Panc1 (cell line): Measurements from ENCODE around the gene LDLRAD4. TPM values are rescaled to one million over a fixed set of nuclear protein-coding genes. Genes with fewer than 3 reads are reported as not detected.

Experiments
- ATAC-seq: fragments of 200-7000 bp; cut with Tn5 transposase; 2 replicates; pipeline ENCODE4 v1.9.1; 2020; ENCODE audit warnings: mild to moderate bottlenecking, moderate library complexity
- BruUV-seq: library from RNA; stranded (reverse); fragments of 400-500 nt; replicated peaks from 2 replicates; lab custom pipeline; 2021; lab: Mats Ljungman, UMichigan
- CTCF ChIA-PET: fragments of 300-600 bp; sonication (Branson Sonifier 250); formaldehyde crosslinking; loops from one replicate; lab custom pipeline; 2022; ENCODE audit warnings: antibody characterized with exemption; lab: Charles Lee
- POLR2A ChIA-PET: fragments of 300-600 bp; sonication (Branson Sonifier 250); formaldehyde crosslinking; loops from one replicate; lab custom pipeline; 2022; ENCODE audit warnings: antibody characterized with exemption; lab: Charles Lee
- DNase-seq: peaks from one replicate; pipeline ENCODE4 v3.0.0-alpha.2; 2010; ENCODE audit warnings: low read depth, low spot score
- H3K27ac ChIP-seq: 2 replicates; pipeline ENCODE4 v1.5.1; 2011; ENCODE audit warnings: mild to moderate bottlenecking, low read length, inconsistent platforms
- H3K27me3 ChIP-seq: fragments of 200-500 bp; sonication (Bioruptor generic); 2 replicates; pipeline ENCODE4 v1.6.0; 2014; ENCODE audit warnings: low read length, inconsistent platforms; ENCODE audit not compliant: control insufficient read depth, insufficient read depth
- H3K36me3 ChIP-seq: fragments of 200-500 bp; sonication (Bioruptor generic); 2 replicates; pipeline ENCODE4 v1.5.1; 2014; ENCODE audit warnings: inconsistent platforms, mild to moderate bottlenecking, low read length, moderate library complexity; ENCODE audit not compliant: control insufficient read depth, insufficient read depth
- H3K4me1 ChIP-seq: 2 replicates; pipeline ENCODE4 v1.5.1; 2011; ENCODE audit warnings: inconsistent platforms, mild to moderate bottlenecking, low read length, moderate library complexity; ENCODE audit not compliant: control insufficient read depth, insufficient read depth
- H3K4me3 ChIP-seq, 2 experiments: 2 replicates each; pipeline ENCODE4 v1.5.1; 2011 to 2012; ENCODE audit warnings: low read depth in 2 of 2, low read length in 2 of 2, mild to moderate bottlenecking in 2 of 2, inconsistent platforms in 1 of 2, moderate library complexity in 1 of 2
- H3K9me3 ChIP-seq: fragments of 200-500 bp; sonication (Bioruptor generic); 2 replicates; pipeline ENCODE4 v1.5.1; 2014; ENCODE audit warnings: low read depth, mild to moderate bottlenecking, inconsistent platforms, low read length, moderate library complexity; ENCODE audit not compliant: control insufficient read depth, insufficient read depth
- POLR2AphosphoS5 ChIP-seq: IDR thresholded peaks from 2 replicates; pipeline ENCODE4 v1.6.1; 2012; ENCODE audit warnings: mild to moderate bottlenecking, low read depth, low read length, moderate library complexity
- SIN3A ChIP-seq: IDR thresholded peaks from 2 replicates; pipeline ENCODE4 v1.6.1; 2012; ENCODE audit warnings: low read depth, mild to moderate bottlenecking, low read length, moderate library complexity, borderline replicate concordance; ENCODE audit not compliant: insufficient read depth
- TCF7L2 ChIP-seq: IDR thresholded peaks from 2 replicates; pipeline ENCODE4 v1.6.1; 2011; ENCODE audit warnings: mild to moderate bottlenecking, low read depth, low read length, inconsistent platforms
- in situ Hi-C: cut with HindIII; loops from 2 replicates; pipeline ENCODE4 v1.10.0; 2016; ENCODE audit warnings: low sequenced_read_pairs, low pct_unique_long_range_greater_than_20kb
- intact Hi-C: fragments of 100-400 bp; cut with micrococcal nuclease; formaldehyde crosslinking; loops from one replicate; pipeline ENCODE4 v1.10.0; 2022; ENCODE audit not compliant: unreplicated experiment
- total RNA-seq: library from RNA; stranded (reverse); gene quantifications from one replicate; pipeline ENCODE4 v1.2.1, GENCODE V29; 2021; ENCODE audit not compliant: unreplicated experiment
- TF ChIP-seq, protein P1 (sequence below), 2 experiments: IDR thresholded peaks; 2 replicates each; pipeline ENCODE4 v1.6.1; 2011 to 2012; ENCODE audit warnings: low read depth in 2 of 2, control low read depth in 1 of 2, low read length in 1 of 2, mild to moderate bottlenecking in 1 of 2, moderate library complexity in 1 of 2; ENCODE audit not compliant: insufficient read depth in 1 of 2
- TF ChIP-seq, protein P2 (sequence below): fragments of 450-650 bp; IDR thresholded peaks from 2 replicates; pipeline ENCODE4 v1.5.1; 2017; ENCODE audit warnings: mild to moderate bottlenecking

The LDLRAD4 gene
- total RNA-seq, 1 experiment from 2014 or later = 0.28 TPM

DNA sequence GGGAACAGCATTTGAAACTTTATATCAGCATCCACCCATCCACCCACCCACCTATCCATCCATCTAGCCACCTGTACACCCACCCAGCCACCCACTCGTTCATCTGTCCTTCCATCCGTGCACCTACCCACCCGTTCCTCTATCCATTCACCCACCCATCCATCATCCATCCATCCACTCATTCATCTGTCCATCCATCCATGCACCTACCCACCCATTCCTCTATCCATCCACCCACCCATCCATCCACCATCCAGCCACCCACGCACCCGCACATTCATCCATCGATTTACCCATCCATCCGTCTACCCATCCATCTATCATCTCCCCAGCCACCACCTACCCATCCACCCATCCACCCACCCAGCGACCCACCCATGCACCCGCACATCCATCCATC, 24.8 kb downstream of the LDLRAD4 start:
- DNase-seq (no peak), ATAC-seq (no peak)
- in situ Hi-C loops = no loop called here
- no peaks in the 10 kb centered on the region for H3K4me1 ChIP-seq
- TF ChIP-seq, protein P1, sequence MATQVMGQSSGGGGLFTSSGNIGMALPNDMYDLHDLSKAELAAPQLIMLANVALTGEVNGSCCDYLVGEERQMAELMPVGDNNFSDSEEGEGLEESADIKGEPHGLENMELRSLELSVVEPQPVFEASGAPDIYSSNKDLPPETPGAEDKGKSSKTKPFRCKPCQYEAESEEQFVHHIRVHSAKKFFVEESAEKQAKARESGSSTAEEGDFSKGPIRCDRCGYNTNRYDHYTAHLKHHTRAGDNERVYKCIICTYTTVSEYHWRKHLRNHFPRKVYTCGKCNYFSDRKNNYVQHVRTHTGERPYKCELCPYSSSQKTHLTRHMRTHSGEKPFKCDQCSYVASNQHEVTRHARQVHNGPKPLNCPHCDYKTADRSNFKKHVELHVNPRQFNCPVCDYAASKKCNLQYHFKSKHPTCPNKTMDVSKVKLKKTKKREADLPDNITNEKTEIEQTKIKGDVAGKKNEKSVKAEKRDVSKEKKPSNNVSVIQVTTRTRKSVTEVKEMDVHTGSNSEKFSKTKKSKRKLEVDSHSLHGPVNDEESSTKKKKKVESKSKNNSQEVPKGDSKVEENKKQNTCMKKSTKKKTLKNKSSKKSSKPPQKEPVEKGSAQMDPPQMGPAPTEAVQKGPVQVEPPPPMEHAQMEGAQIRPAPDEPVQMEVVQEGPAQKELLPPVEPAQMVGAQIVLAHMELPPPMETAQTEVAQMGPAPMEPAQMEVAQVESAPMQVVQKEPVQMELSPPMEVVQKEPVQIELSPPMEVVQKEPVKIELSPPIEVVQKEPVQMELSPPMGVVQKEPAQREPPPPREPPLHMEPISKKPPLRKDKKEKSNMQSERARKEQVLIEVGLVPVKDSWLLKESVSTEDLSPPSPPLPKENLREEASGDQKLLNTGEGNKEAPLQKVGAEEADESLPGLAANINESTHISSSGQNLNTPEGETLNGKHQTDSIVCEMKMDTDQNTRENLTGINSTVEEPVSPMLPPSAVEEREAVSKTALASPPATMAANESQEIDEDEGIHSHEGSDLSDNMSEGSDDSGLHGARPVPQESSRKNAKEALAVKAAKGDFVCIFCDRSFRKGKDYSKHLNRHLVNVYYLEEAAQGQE (IDR thresholded peaks at IDR 0.05; ENCODE audit: insufficient read depth in 1 of 2, low read depth in 2 of 2, low read length in 1 of 2) = no peak
- TF ChIP-seq, protein P2, sequence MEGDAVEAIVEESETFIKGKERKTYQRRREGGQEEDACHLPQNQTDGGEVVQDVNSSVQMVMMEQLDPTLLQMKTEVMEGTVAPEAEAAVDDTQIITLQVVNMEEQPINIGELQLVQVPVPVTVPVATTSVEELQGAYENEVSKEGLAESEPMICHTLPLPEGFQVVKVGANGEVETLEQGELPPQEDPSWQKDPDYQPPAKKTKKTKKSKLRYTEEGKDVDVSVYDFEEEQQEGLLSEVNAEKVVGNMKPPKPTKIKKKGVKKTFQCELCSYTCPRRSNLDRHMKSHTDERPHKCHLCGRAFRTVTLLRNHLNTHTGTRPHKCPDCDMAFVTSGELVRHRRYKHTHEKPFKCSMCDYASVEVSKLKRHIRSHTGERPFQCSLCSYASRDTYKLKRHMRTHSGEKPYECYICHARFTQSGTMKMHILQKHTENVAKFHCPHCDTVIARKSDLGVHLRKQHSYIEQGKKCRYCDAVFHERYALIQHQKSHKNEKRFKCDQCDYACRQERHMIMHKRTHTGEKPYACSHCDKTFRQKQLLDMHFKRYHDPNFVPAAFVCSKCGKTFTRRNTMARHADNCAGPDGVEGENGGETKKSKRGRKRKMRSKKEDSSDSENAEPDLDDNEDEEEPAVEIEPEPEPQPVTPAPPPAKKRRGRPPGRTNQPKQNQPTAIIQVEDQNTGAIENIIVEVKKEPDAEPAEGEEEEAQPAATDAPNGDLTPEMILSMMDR = no peak
- TF ChIP-seq SIN3A = no peak
- TF ChIP-seq TCF7L2 = no peak
- no peak for TF ChIP-seq POLR2AphosphoS5
- no TSS peak for BruUV-seq
- intact Hi-C loops = no loop called here
- no peak overlapping the region for H3K27ac ChIP-seq
- ChIA-PET CTCF (no interaction called here), POLR2A (no interaction called here)
- no peaks in the 10 kb centered on the region; the same call in 1 of the 2 replicates for H3K27me3 ChIP-seq
- H3K9me3 ChIP-seq = no peaks in the 10 kb centered on the region
- H3K36me3 ChIP-seq = no peaks in the 10 kb centered on the region
- no peak overlapping the region for H3K4me3 ChIP-seq

DNA sequence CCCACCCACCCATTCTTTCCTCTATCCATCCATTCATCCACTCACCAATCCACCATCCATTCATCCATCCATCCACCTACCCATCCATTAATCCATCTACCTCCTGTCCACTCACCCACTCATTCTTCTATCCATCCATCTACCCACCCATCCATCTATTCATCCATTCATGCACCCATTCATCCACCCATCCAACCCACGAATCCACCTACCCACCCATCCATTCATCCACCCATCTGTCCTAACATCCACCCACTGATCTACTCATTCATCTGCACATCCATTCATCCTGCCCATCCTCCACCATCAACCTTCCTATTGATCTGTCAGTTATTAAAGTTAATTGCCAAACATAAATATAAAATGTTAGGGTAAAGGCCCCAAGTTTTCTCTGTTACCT, 25.6 kb downstream of the LDLRAD4 start:
- Histone ChIP-seq H3K27ac (no peak overlapping the region), H3K4me3 (no peak overlapping the region), H3K27me3 (no peaks in the 10 kb centered on the region; the same call in 1 of the 2 replicates), H3K4me1 (no peaks in the 10 kb centered on the region), H3K36me3 (no peaks in the 10 kb centered on the region), H3K9me3 (no peaks in the 10 kb centered on the region)
- ChIA-PET POLR2A (no interaction called here), CTCF (no interaction called here)
- in situ Hi-C loops = no loop called here
- no peak for DNase-seq
- no peak for TF ChIP-seq TCF7L2
- TF ChIP-seq SIN3A = no peak
- TF ChIP-seq, protein P1 (IDR thresholded peaks at IDR 0.05; ENCODE audit: insufficient read depth in 1 of 2, low read depth in 2 of 2, low read length in 1 of 2) = no peak
- TF ChIP-seq, protein P2 = no peak
- TF ChIP-seq POLR2AphosphoS5 = no peak
- BruUV-seq = no TSS peak
- intact Hi-C loops = no loop called here
- no peak for ATAC-seq
